ENCODE data around the gene ZFYVE9.
"Not testable (repeated sequence)": the region's sequence is repeated elsewhere in the genome, so short reads cannot be mapped to it uniquely, and the experiment has no call there.

ZFYVE9 gene

DNA sequence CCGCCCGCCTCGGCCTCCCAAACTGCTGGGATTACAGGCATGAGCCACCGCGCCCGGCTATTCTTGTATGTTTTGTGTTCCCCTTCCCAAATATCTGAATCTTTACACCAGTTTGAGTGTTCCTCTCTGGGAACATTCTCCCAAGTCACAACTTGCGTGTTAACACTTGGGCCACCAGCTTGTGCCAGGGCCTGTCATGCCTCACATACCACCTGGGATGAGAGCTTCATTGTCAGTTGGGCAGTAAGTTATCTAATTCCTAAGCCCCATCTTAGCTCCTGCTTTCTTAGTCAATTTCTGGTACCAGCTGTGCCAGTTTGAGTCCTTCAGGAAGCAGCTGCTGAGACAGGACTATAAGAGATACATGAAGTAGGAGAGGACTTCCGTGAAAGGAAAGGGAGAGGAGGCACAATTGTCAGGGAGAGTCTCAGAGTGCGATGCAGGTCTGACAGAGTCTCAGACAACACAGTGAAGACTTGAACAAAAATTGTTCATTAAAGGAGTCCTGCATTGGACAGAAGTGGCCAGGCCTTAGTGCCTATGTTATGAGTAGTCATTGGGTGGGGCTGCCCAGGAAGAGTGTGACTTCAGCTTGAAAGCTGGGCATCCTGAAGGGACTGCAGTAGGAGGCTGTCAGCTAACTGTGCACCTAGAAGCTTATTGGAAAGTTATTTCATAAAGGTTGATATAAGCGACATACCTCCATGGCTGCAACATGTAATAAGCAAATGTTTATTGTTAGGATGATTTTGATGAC is 17.3 kb downstream of the ZFYVE9 start:
- no peak overlapping the region for H3K27ac Mint-ChIP-seq
- no peaks in the 10 kb centered on the region for H3K4me1 Mint-ChIP-seq (ENCODE audit: low read depth)
- no peaks in the 10 kb centered on the region for H3K36me3 Mint-ChIP-seq (ENCODE audit: low read depth)
- peaks cover 2% of the 10 kb centered on the region for H3K27me3 Mint-ChIP-seq (ENCODE audit: low read depth)
- no peak for DNase-seq (ENCODE audit: low spot score)
- H3K4me3 Mint-ChIP-seq = no peak overlapping the region
- H3K9me3 Mint-ChIP-seq = no peaks in the 10 kb centered on the region

DNA sequence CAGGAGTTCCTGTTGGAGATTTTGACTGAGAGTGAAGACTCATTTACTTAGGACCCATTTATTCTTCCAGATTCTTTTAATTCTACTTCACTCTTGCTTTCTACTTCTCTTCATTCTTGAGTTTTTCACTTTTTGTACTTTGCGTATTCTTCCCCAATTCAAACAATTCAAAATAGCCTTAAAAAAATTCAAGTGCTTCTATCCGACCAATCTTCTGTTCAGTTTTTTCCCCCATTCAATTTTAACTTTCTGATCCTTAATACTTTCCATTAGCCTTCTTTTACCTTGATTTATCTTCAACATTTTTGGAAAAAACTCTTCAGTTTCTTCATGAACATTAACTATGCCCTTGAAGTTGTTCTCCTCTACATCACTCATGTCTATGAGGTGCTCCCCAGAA is 21.1 kb downstream of the ZFYVE9 start:
- Mint-ChIP-seq H3K36me3 (ENCODE audit: low read depth) (no peaks in the 10 kb centered on the region), H3K4me3 (no peak overlapping the region), H3K4me1 (ENCODE audit: low read depth) (no peaks in the 10 kb centered on the region), H3K27me3 (ENCODE audit: low read depth) (peaks cover 5% of the 10 kb centered on the region), H3K27ac (no peak overlapping the region), H3K9me3 (no peaks in the 10 kb centered on the region)
- no peak for DNase-seq (ENCODE audit: low spot score)

GRCh38 chr1:52164604-52165003 is 22.7 kb downstream of the ZFYVE9 start:
- DNase-seq (ENCODE audit: low spot score) = no peak
- Mint-ChIP-seq H3K27ac (no peak overlapping the region), H3K4me1 (ENCODE audit: low read depth) (no peaks in the 10 kb centered on the region), H3K4me3 (no peak overlapping the region), H3K27me3 (ENCODE audit: low read depth) (peaks cover 5% of the 10 kb centered on the region), H3K9me3 (no peaks in the 10 kb centered on the region), H3K36me3 (ENCODE audit: low read depth) (no peaks in the 10 kb centered on the region)

DNA sequence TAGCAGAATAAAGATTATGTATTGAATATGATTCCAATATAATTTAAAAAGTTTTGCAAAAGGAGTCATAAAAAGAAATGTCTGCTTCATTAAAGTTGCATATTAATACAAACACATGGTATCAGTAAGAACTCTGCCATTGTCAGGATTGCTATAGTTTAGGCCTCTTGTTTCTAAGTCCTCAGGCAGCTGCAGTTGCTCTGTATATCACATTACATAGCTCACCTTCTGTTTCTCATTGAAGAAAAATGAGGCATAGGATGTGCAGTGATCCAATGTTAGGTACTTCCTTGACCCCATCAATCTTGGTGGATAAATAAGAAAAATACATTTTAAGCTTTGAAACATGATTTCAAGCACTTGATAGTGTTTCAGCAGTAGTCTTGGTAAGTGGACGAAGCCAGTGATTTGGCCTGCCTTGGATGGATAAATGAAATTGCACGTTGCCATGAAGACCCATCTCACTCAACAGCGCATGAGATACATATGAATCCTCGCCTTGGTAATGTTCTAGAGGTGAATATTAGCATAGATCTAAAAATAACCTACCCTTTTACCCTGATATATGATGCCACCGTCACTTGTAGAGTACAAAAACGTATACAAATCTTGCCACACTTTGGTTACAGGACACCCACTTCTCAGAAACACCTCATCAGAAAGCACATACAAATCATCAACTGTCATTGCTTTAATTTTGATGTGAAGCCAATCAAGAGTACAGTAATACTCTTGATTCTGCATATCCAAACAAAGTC is 25.3 kb downstream of the ZFYVE9 start:
- Mint-ChIP-seq H3K4me3 (no peak overlapping the region), H3K9me3 (peaks cover 8% of the 10 kb centered on the region)

GRCh38 chr1:52168373-52169080 is 26.6 kb downstream of the ZFYVE9 start:
- H3K4me3 Mint-ChIP-seq = no peak overlapping the region
- no peak for DNase-seq (ENCODE audit: low spot score)
- H3K36me3 Mint-ChIP-seq (ENCODE audit: low read depth) = no peaks in the 10 kb centered on the region
- peaks cover 8% of the 10 kb centered on the region for H3K9me3 Mint-ChIP-seq
- no peaks in the 10 kb centered on the region for H3K4me1 Mint-ChIP-seq (ENCODE audit: low read depth)
- H3K27ac Mint-ChIP-seq = no peak overlapping the region
- peaks cover 3% of the 10 kb centered on the region for H3K27me3 Mint-ChIP-seq (ENCODE audit: low read depth)

More for the DNA sequence above, 25.3 kb downstream of the ZFYVE9 start:
- peaks cover 5% of the 10 kb centered on the region for H3K27me3 Mint-ChIP-seq (ENCODE audit: low read depth)
- no peaks in the 10 kb centered on the region for H3K36me3 Mint-ChIP-seq (ENCODE audit: low read depth)
- no peak overlapping the region for H3K27ac Mint-ChIP-seq
- DNase-seq (ENCODE audit: low spot score) = no peak
- H3K4me1 Mint-ChIP-seq (ENCODE audit: low read depth) = no peaks in the 10 kb centered on the region

- H3K27ac Mint-ChIP-seq; H3K9me3 Mint-ChIP-seq; DNase-seq (ENCODE audit: low spot score); H3K27me3 Mint-ChIP-seq (ENCODE audit: low read depth); H3K4me1 Mint-ChIP-seq (ENCODE audit: low read depth); H3K36me3 Mint-ChIP-seq (ENCODE audit: low read depth); H3K4me3 Mint-ChIP-seq: not testable (repeated sequence)
Measured at GRCh38 chr1:52171149-52171548, 29.3 kb downstream of the ZFYVE9 start.

DNA sequence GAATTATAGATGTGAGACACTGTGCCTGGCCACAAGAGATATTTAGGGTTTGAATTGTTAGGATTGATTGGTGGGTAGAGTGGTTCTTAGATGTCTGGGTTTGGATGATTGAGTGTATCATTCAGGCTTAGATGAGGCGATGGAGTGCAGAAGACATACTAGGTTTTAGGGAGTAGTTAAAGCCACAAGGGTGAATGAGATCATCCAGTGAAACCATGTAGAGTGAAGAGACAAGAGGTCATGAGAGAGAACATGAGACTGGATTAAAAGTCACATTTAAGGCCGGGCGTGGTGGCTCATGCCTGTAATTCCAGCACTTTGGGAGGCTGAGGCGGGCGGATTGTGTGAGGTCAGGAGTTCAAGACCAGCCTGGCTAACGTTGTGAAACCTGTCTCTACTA is 37.2 kb downstream of the ZFYVE9 start:
- no peaks in the 10 kb centered on the region for H3K36me3 Mint-ChIP-seq (ENCODE audit: low read depth)
- no peak overlapping the region for H3K4me3 Mint-ChIP-seq
- no peak for DNase-seq (ENCODE audit: low spot score)
- H3K27ac Mint-ChIP-seq = no peak overlapping the region
- no peaks in the 10 kb centered on the region for H3K9me3 Mint-ChIP-seq
- H3K27me3 Mint-ChIP-seq (ENCODE audit: low read depth) = peaks cover 3% of the 10 kb centered on the region
- H3K4me1 Mint-ChIP-seq (ENCODE audit: low read depth) = no peaks in the 10 kb centered on the region

DNA sequence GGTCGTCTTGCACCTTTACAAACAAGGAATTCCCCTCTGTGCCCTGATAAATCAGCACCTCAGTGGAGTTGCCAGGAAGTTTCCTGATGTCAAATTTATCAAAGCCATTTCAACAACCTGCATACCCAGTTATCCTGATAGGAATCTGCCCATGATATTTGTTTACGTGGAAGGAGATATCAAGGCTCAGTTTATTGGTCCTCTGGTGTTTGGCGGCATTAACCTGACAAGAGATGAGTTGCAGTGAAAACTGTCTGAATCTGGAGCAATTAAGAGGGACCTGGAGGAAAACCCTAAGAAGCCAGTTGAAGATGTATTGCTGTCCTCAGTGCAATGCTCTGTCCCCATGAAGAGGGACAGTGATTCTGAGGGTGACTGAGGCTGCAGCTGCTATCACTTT is 38.3 kb downstream of the ZFYVE9 start:
- Mint-ChIP-seq H3K4me1 (ENCODE audit: low read depth) (no peaks in the 10 kb centered on the region), H3K27me3 (ENCODE audit: low read depth) (no peaks in the 10 kb centered on the region), H3K27ac (no peak overlapping the region), H3K36me3 (ENCODE audit: low read depth) (no peaks in the 10 kb centered on the region), H3K4me3 (no peak overlapping the region), H3K9me3 (no peaks in the 10 kb centered on the region)
- DNase-seq (ENCODE audit: low spot score) = no peak

GRCh38 chr1:52181759-52182158 is 39.9 kb downstream of the ZFYVE9 start:
- H3K27ac Mint-ChIP-seq; H3K4me3 Mint-ChIP-seq; H3K27me3 Mint-ChIP-seq (ENCODE audit: low read depth); H3K9me3 Mint-ChIP-seq; H3K4me1 Mint-ChIP-seq (ENCODE audit: low read depth); DNase-seq (ENCODE audit: low spot score); H3K36me3 Mint-ChIP-seq (ENCODE audit: low read depth): not testable (repeated sequence)

GRCh38 chr1:52182328-52182727 is 40.4 kb downstream of the ZFYVE9 start:
- H3K27ac Mint-ChIP-seq; H3K4me1 Mint-ChIP-seq (ENCODE audit: low read depth); H3K27me3 Mint-ChIP-seq (ENCODE audit: low read depth); H3K4me3 Mint-ChIP-seq; H3K9me3 Mint-ChIP-seq; H3K36me3 Mint-ChIP-seq (ENCODE audit: low read depth); DNase-seq (ENCODE audit: low spot score): not testable (repeated sequence)

DNA sequence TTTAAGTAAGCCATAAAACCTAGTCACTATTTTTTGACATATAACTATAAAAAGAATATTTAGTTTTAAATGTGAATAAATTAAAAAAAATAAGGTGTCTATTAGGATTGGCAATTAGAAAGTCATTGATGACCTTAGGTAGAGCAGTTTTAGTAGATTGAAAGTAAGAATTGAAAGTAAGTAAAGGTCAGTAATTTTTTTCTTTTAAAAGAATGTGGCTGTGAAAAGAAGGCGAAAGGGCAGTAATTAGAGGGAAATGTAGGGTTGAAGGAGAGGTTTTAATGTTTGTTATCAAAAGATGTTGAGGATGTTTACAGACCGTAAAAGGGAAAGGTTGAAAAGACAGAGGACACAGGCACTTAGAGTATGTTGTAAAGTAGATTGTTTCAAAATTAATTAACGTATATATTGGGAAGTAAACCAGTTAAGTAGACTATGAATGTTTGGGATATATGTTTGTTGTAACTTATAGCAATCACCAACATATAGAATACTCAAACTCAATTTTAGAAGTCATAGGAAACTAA is 41.0 kb downstream of the ZFYVE9 start:
- no peaks in the 10 kb centered on the region for H3K36me3 Mint-ChIP-seq (ENCODE audit: low read depth)
- DNase-seq (ENCODE audit: low spot score) = no peak
- no peaks in the 10 kb centered on the region for H3K4me1 Mint-ChIP-seq (ENCODE audit: low read depth)
- no peak overlapping the region for H3K27ac Mint-ChIP-seq
- H3K27me3 Mint-ChIP-seq (ENCODE audit: low read depth) = no peaks in the 10 kb centered on the region
- no peaks in the 10 kb centered on the region for H3K9me3 Mint-ChIP-seq
- no peak overlapping the region for H3K4me3 Mint-ChIP-seq

DNA sequence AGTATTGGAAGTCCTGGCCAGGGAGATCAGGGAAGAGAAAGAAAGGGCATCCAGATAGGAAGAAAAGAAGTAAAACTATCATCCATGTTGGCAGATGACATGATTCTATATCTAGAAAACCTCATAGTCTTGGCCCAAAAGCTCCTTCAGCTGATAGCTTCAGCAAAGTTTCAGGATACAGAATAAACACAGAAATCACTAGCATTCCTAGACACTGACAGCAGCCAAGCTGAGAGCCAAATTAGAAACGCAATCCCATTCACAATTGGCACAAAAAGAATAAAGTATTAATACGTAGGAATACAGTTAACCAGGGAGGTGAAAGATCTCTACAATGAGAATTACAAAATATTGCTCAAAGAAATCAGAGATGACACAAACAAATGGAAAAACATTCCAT is 44.6 kb downstream of the ZFYVE9 start:
- H3K27me3 Mint-ChIP-seq (ENCODE audit: low read depth) = no peaks in the 10 kb centered on the region
- no peak overlapping the region for H3K27ac Mint-ChIP-seq
- H3K9me3 Mint-ChIP-seq = no peaks in the 10 kb centered on the region
- no peak for DNase-seq (ENCODE audit: low spot score)
- no peaks in the 10 kb centered on the region for H3K4me1 Mint-ChIP-seq (ENCODE audit: low read depth)
- no peak overlapping the region for H3K4me3 Mint-ChIP-seq
- no peaks in the 10 kb centered on the region for H3K36me3 Mint-ChIP-seq (ENCODE audit: low read depth)

GRCh38 chr1:52189898-52190480 is 48.1 kb downstream of the ZFYVE9 start:
- Mint-ChIP-seq H3K9me3 (no peaks in the 10 kb centered on the region), H3K36me3 (ENCODE audit: low read depth) (no peaks in the 10 kb centered on the region), H3K4me3 (no peak overlapping the region), H3K27ac (no peak overlapping the region), H3K27me3 (ENCODE audit: low read depth) (peaks cover 2% of the 10 kb centered on the region), H3K4me1 (ENCODE audit: low read depth) (no peaks in the 10 kb centered on the region)
- no peak for DNase-seq (ENCODE audit: low spot score)
